ENCODE data around the gene ASZ1. TPM values are rescaled to one million over a fixed set of nuclear protein-coding genes. Genes with fewer than 3 reads are reported as not detected.

Gene ASZ1
- total RNA-seq, 1 experiment from 2014 or later: not detected

- Histone ChIP-seq H3K36me3 (no peaks in the 10 kb centered on the region), H3K27me3 (replicated peaks) (no peaks in the 10 kb centered on the region), H3K4me1 (replicated peaks) (no peaks in the 10 kb centered on the region), H3K27ac (no peak overlapping the region), H3K4me3 (no peak overlapping the region), H3K9me3 (replicated peaks) (no peaks in the 10 kb centered on the region)
- no peak for DNase-seq (ENCODE audit: low read depth in 1 of 2, low spot score in 2 of 2)
These were observed 113.7 kb downstream of the ASZ1 start for GRCh38 chr7:117313582-117313981.

Other genes starting within 250 kb of the ASZ1 start
- 2.5 and 3.3 TPM in 2 replicates for gene WNT2, start 104.4 kb downstream of the ASZ1 start, total RNA-seq (2014; rRNA removed; shearing (Covaris generic))
- 0.06 and 0.08 TPM in 2 replicates for gene CFTR, start 52.5 kb upstream of the ASZ1 start, total RNA-seq (2014; rRNA removed; shearing (Covaris generic))

All from SJSA1 (cell line).